ENCODE measurements around the gene GAS2L1. TPM values are rescaled to one million over a fixed set of nuclear protein-coding genes. Genes with fewer than 3 reads are reported as not detected.

Gene GAS2L1
- total and polyA plus RNA-seq, 2 of the 4 experiments (the other 2 are of a cell fraction): 1.4 to 15.6 TPM

DNA sequence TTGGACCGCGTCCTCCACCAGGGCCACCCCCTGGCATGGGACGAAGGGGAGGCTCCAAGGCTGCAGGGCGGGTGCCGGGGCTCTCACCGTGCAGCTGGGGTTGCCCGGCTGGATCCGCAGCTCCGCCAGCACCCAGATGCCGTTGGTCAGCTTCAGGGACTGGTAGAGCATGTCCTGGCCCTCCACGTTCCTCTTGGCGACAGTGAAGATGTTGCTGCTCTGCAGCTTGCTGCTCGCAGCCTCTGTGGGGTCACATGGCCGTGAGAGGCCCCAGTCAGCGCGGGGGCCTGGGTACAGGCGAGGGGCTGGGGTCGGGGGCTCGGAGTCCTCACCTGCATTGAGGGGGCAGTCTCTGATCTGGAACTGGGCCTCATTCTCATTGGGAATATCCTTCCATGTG lies 23.8 kb downstream of the GAS2L1 start:
- dilution Hi-C loops (cut with HindIII; ENCODE audit: low sequenced_read_pairs, unreplicated experiment) (no loop called here), intact Hi-C loops (cut with micrococcal nuclease) (no loop called here), in situ Hi-C loops (cut with MboI; ENCODE audit: low sequenced_read_pairs) (no loop called here)
- no peak overlapping the region for H4K8ac ChIP-seq (ENCODE audit: low read depth in 2 of 2, low read length in 2 of 2)
- H2BK120ac ChIP-seq (ENCODE audit: low read depth, low read length): no peak overlapping the region
- H3K23ac ChIP-seq (ENCODE audit: low read depth, low read length): no peak overlapping the region
- H3K9me3 ChIP-seq (ENCODE audit: control insufficient read depth, insufficient read depth, low read length): no peaks in the 10 kb centered on the region
- H4K5ac ChIP-seq (ENCODE audit: low read depth, low read length): no peak overlapping the region
- TF ChIP-seq, protein P1, sequence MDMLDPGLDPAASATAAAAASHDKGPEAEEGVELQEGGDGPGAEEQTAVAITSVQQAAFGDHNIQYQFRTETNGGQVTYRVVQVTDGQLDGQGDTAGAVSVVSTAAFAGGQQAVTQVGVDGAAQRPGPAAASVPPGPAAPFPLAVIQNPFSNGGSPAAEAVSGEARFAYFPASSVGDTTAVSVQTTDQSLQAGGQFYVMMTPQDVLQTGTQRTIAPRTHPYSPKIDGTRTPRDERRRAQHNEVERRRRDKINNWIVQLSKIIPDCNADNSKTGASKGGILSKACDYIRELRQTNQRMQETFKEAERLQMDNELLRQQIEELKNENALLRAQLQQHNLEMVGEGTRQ (IDR thresholded peaks at IDR 0.05; ENCODE audit: low read depth, low read length): no peak
- no peak for TF ChIP-seq RFX5 (IDR thresholded peaks at IDR 0.05; ENCODE audit: low read depth, low read length)
- TF ChIP-seq MXI1 (IDR thresholded peaks at IDR 0.05; ENCODE audit: borderline replicate concordance, low read depth, low read length): no peak
- TF ChIP-seq, protein P2, sequence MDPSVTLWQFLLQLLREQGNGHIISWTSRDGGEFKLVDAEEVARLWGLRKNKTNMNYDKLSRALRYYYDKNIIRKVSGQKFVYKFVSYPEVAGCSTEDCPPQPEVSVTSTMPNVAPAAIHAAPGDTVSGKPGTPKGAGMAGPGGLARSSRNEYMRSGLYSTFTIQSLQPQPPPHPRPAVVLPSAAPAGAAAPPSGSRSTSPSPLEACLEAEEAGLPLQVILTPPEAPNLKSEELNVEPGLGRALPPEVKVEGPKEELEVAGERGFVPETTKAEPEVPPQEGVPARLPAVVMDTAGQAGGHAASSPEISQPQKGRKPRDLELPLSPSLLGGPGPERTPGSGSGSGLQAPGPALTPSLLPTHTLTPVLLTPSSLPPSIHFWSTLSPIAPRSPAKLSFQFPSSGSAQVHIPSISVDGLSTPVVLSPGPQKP (IDR thresholded peaks at IDR 0.05; ENCODE audit: borderline replicate concordance, low read depth, low read length): no peak
- TF ChIP-seq, protein P3, sequence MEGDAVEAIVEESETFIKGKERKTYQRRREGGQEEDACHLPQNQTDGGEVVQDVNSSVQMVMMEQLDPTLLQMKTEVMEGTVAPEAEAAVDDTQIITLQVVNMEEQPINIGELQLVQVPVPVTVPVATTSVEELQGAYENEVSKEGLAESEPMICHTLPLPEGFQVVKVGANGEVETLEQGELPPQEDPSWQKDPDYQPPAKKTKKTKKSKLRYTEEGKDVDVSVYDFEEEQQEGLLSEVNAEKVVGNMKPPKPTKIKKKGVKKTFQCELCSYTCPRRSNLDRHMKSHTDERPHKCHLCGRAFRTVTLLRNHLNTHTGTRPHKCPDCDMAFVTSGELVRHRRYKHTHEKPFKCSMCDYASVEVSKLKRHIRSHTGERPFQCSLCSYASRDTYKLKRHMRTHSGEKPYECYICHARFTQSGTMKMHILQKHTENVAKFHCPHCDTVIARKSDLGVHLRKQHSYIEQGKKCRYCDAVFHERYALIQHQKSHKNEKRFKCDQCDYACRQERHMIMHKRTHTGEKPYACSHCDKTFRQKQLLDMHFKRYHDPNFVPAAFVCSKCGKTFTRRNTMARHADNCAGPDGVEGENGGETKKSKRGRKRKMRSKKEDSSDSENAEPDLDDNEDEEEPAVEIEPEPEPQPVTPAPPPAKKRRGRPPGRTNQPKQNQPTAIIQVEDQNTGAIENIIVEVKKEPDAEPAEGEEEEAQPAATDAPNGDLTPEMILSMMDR (conservative IDR thresholded peaks at IDR 0.05; ENCODE audit: low read depth, low read length): no peak
- no peak for TF ChIP-seq MAZ (IDR thresholded peaks at IDR 0.05; ENCODE audit: borderline replicate concordance, low read depth, low read length)
- no peak for TF ChIP-seq SMC3 (IDR thresholded peaks at IDR 0.05; ENCODE audit: low read depth, low read length)
- no peak for TF ChIP-seq CEBPB (IDR thresholded peaks at IDR 0.05; ENCODE audit: low read depth, low read length)
- TF ChIP-seq RAD21 (IDR thresholded peaks at IDR 0.05; ENCODE audit: low read length): no peak
- no peak for TF ChIP-seq NFE2L2 (IDR thresholded peaks at IDR 0.05; ENCODE audit: low read depth, low read length)
- TF ChIP-seq BHLHE40 (IDR thresholded peaks at IDR 0.05; ENCODE audit: low read depth, low read length): no peak
- TF ChIP-seq FOS (IDR thresholded peaks at IDR 0.05; ENCODE audit: low read depth, low read length): no peak
- no peak for TF ChIP-seq POLR2A (IDR thresholded peaks at IDR 0.05; ENCODE audit: low read depth, low read length)
- no peak for TF ChIP-seq RCOR1 (IDR thresholded peaks at IDR 0.05; ENCODE audit: insufficient replicate concordance, low read length)
- TF ChIP-seq CHD1 (IDR thresholded peaks at IDR 0.05; ENCODE audit: low read depth, low read length): no peak
- TF ChIP-seq MAFK (IDR thresholded peaks at IDR 0.05; ENCODE audit: low read depth, low read length): no peak
- POLR2A ChIA-PET (ENCODE audit: unreplicated experiment): no interaction called here
- no peak overlapping the region for H4K91ac ChIP-seq (ENCODE audit: insufficient read depth, low read depth, low read length)
- H2BK20ac ChIP-seq (ENCODE audit: low read depth, low read length): no peak overlapping the region
- H3K4me3 ChIP-seq (ENCODE audit: insufficient read depth, low read depth, low read length): no peak overlapping the region
- no peaks in the 10 kb centered on the region; the same call in 1 of the 2 replicates for H4K20me1 ChIP-seq (ENCODE audit: insufficient read depth, low read length)
- no peak overlapping the region for H3K18ac ChIP-seq (ENCODE audit: low read depth, low read length)
- no peaks in the 10 kb centered on the region for H3K27me3 ChIP-seq (ENCODE audit: control insufficient read depth, insufficient read depth, low read length)
- WGBS, 2 experiments (ENCODE audit: extremely low coverage in 2 of 2, insufficient read length in 1 of 2): 87% methylated on average over 13 of the region's 19 CpGs; no CpG with 5 or more reads in 1 of the 2 experiments
- H2BK15ac ChIP-seq (ENCODE audit: low read depth, low read length): no peak overlapping the region
- H3K56ac ChIP-seq (ENCODE audit: extremely low read depth, insufficient read depth, low read length): no peak overlapping the region
- H3K4ac ChIP-seq (ENCODE audit: low read depth, low read length): no peak overlapping the region
- peak overlapping the region; percentile 15 for H2AK9ac ChIP-seq (replicated peaks; ENCODE audit: low read depth, low read length, poor library complexity)
- peaks cover 9% of the 10 kb centered on the region for H3K4me1 ChIP-seq (ENCODE audit: control insufficient read depth, insufficient read depth, low read length)
- H3K9me1 ChIP-seq (ENCODE audit: insufficient read depth, low read length): peaks cover 5% of the 10 kb centered on the region; the same call in 1 of the 2 replicates
- no peak overlapping the region for H2BK5ac ChIP-seq (ENCODE audit: low read depth, low read length, poor library complexity, severe bottlenecking)
- H3K79me1 ChIP-seq (ENCODE audit: low read depth in 1 of 2, low read length in 2 of 2): peaks cover 0 to 3% of the 10 kb centered on the region in 2 experiments; a peak in 1 of 4 replicates
- CTCF ChIA-PET: no interaction called here
- H3K14ac ChIP-seq (replicated peaks; ENCODE audit: low read depth, low read length): no peak overlapping the region
- no peak overlapping the region for H2AK5ac ChIP-seq (ENCODE audit: low read depth, low read length)
- no peak overlapping the region for H3K27ac ChIP-seq (ENCODE audit: insufficient read depth, low read length)
- H2AFZ ChIP-seq (replicated peaks; ENCODE audit: low read length, poor library complexity): peak overlapping the region; percentile 61
- no peak for ATAC-seq (ENCODE audit: low read depth)
- DNase-seq: no peak
- H3K4me2 ChIP-seq (ENCODE audit: low read depth, low read length): no peak overlapping the region
- peaks cover 43% of the 10 kb centered on the region for H3K36me3 ChIP-seq (ENCODE audit: control insufficient read depth, insufficient read depth, low read length)
- H3K9ac ChIP-seq (ENCODE audit: low read depth, low read length): no peak overlapping the region
- BruUV-seq (replicated peaks): no TSS peak

Measured in IMR-90 (cell line).